ENCODE measurements around the gene TLDC2.
"Not testable (repeated sequence)": the region's sequence is repeated elsewhere in the genome, so short reads cannot be mapped to it uniquely, and the experiment has no call there.

TLDC2 gene

GRCh38 chr20:36916199-36916598, 40.3 kb downstream of the TLDC2 start:
- DNase-seq: no peak

- no peak for DNase-seq
Observed at GRCh38 chr20:36917240-36917639, 41.3 kb downstream of the TLDC2 start.

GRCh38 chr20:36917943-36918342, 42.0 kb downstream of the TLDC2 start:
- no peak for DNase-seq

GRCh38 chr20:36919715-36920333, 43.9 kb downstream of the TLDC2 start:
- peak in 1 of 2 donors; percentile 76 for DNase-seq

GRCh38 chr20:36920334-36920730, 44.4 kb downstream of the TLDC2 start:
- DNase-seq: no peak

GRCh38 chr20:36924167-36925045, 48.5 kb downstream of the TLDC2 start:
- no peak for DNase-seq

- no peak for DNase-seq
Observed at GRCh38 chr20:36925234-36925633, 49.3 kb downstream of the TLDC2 start.

GRCh38 chr20:36926653-36927200, 50.8 kb downstream of the TLDC2 start:
- no peak for DNase-seq

- no peak for DNase-seq
Observed at GRCh38 chr20:36927704-36928103, 51.8 kb downstream of the TLDC2 start.

- DNase-seq: no peak
Observed at GRCh38 chr20:36929290-36929689, 53.4 kb downstream of the TLDC2 start.

- no peak for DNase-seq
Observed at GRCh38 chr20:36929691-36930090, 53.8 kb downstream of the TLDC2 start.

- DNase-seq: not testable (repeated sequence)
Observed at GRCh38 chr20:36932067-36932466, 56.1 kb downstream of the TLDC2 start.

GRCh38 chr20:36932476-36933426, 56.8 kb downstream of the TLDC2 start:
- no peak for DNase-seq

GRCh38 chr20:36933571-36933970, 57.6 kb downstream of the TLDC2 start:
- not testable (repeated sequence) for DNase-seq

GRCh38 chr20:36936341-36936740, 60.4 kb downstream of the TLDC2 start:
- DNase-seq: no peak

- DNase-seq: not testable (repeated sequence)
Observed at GRCh38 chr20:36936761-36937401, 60.9 kb downstream of the TLDC2 start.

- no peak for DNase-seq
Observed at GRCh38 chr20:36937402-36937770, 61.4 kb downstream of the TLDC2 start.

- no peak for DNase-seq
Observed at GRCh38 chr20:36941401-36941835, 65.5 kb downstream of the TLDC2 start.

All from CD4-positive, alpha-beta T cell treated with Interleukin-4 for 1 hour (primary cell).